GM21528 (cell line): ENCODE results near the gene CD70.
"Not testable (repeated sequence)": the region's sequence is repeated elsewhere in the genome, so short reads cannot be mapped to it uniquely, and the experiment has no call there.

Source experiments
- ATAC-seq: cut with Tn5 transposase; IDR thresholded peaks from one replicate; pipeline ENCODE4 v1.9.1; 2021; ENCODE audit warnings: mild to moderate bottlenecking, moderate library complexity; ENCODE audit not compliant: unreplicated experiment, low FRiP score

The CD70 gene

GRCh38 chr19:6573350-6573749, 17.6 kb downstream of the CD70 start:
- no peak for ATAC-seq

- ATAC-seq = no peak
These were observed 18.7 kb downstream of the CD70 start for GRCh38 chr19:6572217-6572616.

GRCh38 chr19:6571167-6571566, 19.8 kb downstream of the CD70 start:
- no peak for ATAC-seq

GRCh38 chr19:6570764-6571163, 20.2 kb downstream of the CD70 start:
- ATAC-seq = no peak

DNA sequence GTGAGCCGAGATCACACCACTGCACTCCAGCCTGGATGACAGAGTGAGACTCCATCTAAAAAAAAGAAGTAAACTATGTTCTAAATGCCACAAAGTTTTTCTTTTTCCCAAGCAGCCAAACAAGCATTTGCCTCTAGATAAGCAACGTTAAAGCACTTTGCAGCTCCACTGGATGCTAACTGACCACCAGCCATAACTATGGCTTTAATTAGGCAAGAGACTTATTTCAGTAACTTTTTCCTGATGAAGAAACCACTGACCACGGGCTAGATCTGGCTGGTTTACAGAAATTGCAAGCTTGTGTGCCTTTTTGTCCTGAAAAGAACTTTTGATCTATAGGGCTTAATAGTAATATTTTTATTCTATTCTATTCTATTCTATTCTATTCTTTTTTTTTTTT, 22.1 kb downstream of the CD70 start:
- ATAC-seq = no peak

- ATAC-seq = no peak
These were observed 22.9 kb downstream of the CD70 start for GRCh38 chr19:6568010-6568526.

DNA sequence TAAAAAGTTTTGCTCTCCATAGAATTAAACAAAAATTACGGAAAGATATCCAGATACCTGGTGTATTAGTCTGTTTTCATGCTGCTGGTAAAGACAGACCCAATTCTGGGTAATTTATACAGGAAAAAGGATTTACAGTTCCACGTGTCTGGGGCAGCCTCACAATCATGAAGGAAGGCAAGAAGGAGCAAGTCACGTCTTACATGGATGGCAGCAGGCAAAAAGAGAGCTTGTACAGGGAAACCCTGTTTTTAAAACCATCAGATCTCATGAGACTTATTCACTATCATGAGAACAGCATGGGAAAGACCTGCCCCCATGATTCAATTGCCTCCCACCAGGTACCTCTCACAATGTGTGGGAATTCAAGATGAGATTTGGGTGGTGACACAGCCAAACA, 24.2 kb downstream of the CD70 start:
- ATAC-seq = not testable (repeated sequence)

DNA sequence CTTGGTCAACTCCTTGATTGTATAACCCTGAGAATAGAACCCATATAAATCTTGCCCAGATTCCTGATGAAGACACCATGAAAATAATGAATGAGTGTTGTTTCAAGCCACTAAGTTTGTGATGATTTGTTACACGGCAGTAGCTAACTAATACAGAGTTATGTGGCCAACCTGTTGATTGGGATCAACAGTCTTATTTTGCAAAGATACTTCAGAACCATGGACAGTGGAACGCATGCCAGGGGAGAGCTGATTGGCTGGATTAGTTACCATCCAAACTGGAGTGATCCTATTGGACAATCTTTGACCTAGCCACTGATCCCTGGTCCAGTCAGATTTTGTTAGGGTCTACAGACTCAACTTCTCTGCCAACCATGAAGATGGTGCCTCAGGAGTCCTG, 26.6 kb downstream of the CD70 start:
- ATAC-seq = no peak

DNA sequence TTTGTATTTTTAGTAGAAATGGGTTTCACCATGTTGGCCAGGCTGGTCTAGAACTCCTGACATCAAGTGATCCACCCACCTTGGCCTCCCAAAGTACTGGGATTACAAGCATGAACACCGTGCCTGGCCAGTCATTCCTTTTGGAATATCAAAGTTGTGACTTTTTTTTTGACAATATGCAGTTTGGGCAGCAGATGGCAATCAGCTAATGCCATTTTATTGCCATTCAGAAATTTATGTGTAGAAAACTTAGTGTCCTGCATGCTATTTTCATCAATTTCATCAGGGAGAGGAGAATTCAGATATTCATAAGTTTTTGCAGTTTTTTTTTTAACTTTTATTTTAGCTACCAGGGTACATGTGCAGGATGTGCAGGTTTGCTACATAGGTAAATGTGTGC, 28.5 kb downstream of the CD70 start:
- not testable (repeated sequence) for ATAC-seq

GRCh38 chr19:6556480-6557195, 34.3 kb downstream of the CD70 start:
- ATAC-seq = no peak

DNA sequence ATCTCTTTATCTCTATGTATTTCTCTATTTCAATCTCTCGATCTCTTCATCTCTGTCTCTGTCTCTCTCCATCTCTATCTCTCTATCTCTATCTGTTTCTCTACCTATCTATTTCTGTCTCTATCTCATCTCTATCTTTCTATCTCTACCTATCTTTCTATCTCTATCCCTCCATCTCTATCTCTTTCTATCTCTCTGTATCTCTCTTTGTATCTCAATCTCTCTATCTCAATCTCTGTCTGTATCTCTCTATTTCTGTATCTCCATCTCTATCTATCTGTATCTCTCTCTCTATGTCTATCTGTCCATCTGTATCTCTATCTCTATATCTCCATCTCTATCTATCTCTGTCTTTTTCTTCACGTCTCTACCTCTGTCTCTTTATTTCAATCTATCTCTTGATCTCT, 34.9 kb downstream of the CD70 start:
- ATAC-seq = no peak

GRCh38 chr19:6551607-6552450, 39.1 kb downstream of the CD70 start:
- ATAC-seq = no peak

GRCh38 chr19:6551091-6551490, 39.9 kb downstream of the CD70 start:
- no peak for ATAC-seq

DNA sequence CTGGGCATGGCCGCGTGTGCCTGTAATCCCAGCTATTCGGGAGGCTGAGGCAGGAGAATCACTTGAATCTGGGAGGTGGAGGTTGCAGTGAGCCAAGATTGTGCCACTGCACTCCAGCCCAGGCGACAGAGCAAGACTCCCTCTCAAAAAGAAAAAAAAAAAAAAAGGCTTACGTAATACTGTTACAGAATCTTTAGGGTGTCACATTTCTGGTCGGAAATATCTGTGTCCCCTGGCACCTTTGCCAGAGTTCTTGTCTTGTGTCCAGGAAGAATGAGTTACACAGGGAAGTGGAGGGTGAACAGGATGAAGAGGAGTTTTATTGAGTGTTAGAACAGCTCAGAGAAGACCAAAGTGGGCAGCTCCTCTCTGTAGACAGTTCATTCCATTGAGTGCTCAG, 40.3 kb downstream of the CD70 start:
- ATAC-seq = not testable (repeated sequence)

DNA sequence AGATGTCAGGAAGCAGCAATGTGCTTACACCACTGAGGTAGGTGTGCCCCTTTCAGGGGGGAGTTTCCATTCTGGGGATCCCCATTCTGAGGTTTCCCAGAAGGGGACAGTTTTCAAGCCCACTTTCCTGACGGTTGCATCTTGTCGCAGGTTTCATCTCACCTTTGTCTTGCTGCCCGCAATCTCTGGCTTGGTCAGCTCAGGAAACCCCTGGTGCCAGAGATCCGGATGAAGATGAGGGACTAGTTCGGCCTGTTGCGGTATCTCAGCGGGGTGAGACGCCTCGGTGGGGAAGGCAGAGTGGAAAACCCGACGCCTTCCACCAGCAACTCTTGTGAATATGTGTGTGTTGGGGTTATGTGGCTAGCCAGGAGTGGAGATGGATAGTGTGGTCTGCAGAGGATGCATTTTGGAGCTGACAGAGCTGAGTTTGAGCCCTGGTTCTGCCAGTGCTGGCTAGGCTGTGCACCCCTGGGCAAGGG, 47.0 kb downstream of the CD70 start:
- no peak for ATAC-seq

- ATAC-seq = no peak
These were observed 49.8 kb downstream of the CD70 start for GRCh38 chr19:6540918-6541689.

DNA sequence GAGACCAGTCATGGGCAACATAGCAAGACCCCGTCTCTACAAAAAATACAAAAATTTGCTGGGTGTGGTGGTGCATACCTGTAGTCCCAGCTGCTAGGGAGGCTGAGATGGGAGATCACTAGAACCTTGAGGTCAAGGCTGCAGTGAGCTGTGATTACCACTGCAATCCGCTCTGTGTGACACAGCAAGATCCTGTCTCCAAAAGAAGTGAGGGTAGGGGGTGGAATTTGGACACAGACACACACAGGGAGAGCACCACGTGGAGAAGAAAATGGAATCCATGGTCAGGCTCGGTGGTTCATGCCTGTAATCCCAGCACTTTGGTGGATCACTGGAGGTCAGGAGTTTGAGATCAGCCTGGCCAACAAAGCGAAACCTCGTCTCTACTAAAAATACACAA, 51.4 kb downstream of the CD70 start:
- ATAC-seq = no peak
